DMS114 treated with DMSO at 0.1 percent for 48 hours (cell line): ENCODE results near the gene ABL2.

Experiments
- DNase-seq: peaks from one replicate; lab custom pipeline; 2025; ENCODE audit not compliant: unreplicated experiment; lab: John Stamatoyannopoulos, UW

Gene ABL2

DNA sequence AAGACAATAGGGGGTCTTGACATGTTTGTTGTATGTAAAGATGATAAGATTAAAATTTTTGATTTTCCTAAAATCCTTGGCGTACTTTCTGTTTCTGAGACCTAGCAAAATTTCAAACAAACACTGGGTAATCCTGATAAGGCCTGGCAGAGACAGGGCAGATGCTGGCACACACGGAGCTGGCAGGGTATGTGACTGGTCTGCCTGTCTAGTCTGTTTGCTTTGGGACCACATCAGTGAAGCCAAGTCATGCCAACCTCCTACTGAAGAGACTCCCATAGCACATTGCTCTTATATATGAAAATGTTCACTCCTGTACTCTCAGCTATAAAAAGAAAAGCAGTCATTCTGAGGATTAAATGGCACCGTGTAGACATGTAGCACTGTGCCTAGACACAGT is 133.6 kb downstream of the ABL2 start:
- no peak for DNase-seq

DNA sequence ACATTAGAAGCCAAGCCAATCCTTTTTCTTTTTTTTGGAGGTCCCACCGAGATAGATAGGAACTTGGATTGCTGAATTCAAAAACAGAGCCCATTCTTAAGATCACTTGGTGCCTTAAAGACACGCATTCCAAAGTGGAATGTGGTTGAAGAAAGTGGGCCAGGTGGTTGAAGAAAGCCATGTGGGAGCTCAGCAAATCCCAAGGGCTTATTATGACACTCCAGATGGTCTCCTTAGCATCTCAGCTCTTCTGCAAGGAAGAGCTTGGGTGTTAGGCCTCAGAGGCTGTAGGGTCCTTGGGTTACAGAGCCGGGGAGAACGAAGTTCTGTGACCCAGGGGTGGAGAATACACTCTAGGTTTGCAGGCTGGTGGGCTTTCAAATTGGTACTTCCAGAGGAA is 134.1 kb downstream of the ABL2 start:
- no peak for DNase-seq

DNA sequence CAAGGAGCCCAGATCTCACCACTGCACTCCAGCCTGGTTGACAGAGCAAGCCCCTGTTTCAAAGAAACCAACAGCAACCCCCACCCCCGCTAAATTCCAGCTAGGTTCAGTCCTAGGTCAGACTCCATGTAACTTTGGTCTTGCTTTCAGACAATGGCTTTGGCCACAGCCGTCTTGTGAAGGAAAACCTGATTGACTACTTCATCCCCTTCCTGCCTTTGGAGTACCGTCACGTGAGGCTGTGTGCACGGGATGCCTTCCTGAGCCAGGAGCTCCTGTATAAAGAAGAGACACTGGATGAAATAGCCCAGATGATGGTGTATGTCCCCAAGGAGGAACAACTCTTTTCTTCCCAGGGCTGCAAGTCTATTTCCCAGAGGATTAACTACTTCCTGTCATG is 134.7 kb downstream of the ABL2 start:
- DNase-seq: no peak

DNA sequence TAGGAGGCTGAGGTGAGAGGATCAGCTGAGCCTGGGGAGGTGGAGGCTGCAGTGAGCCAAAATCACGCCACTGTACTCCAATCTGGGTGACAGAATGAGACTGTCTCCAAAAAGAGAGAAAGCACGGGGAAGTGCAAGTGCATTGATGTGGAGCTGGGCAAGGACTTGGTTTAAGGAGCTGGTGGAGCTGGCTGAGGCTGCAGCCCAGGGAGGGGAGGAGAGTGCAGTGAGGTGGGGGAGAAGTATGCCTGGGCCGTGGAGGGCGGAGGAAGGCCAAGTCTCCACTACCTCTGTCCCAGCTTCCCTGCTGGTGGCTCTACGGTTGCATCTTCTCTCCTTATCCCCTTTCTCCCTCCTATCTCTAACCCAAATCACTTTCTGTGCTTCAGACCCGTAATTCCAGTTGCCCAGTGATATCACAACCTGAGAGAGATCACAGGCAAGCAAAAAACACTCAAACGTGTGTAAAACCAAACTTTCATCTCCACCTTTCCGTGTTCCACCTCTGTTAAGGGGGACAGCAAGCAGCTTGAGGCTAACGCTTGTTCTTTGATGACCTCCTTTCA is 136.5 kb downstream of the ABL2 start:
- DNase-seq: no peak

DNA sequence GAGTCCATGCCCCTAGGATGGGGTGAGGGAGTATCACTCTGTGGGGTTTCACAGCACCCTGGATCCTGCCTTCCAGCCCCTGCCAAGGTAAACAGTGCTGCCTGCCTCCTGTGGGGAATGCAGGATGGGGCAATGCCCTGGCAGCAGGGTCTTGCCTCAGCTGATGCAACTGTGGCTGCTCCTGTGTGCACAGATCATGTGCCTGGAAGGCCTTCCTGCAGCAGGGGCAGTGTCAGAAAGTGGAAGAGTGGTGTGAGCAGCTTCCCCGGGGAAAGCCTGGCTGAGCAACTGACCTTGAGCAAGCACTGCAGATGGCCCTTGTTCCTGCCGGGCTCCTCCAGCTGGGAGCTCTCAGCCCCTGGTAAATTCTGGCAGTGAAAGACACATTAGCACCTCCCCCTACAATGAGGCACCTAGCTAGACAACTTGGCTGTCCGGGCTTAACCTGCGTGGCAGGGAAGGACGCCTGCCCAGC is 137.7 kb downstream of the ABL2 start:
- no peak for DNase-seq

DNA sequence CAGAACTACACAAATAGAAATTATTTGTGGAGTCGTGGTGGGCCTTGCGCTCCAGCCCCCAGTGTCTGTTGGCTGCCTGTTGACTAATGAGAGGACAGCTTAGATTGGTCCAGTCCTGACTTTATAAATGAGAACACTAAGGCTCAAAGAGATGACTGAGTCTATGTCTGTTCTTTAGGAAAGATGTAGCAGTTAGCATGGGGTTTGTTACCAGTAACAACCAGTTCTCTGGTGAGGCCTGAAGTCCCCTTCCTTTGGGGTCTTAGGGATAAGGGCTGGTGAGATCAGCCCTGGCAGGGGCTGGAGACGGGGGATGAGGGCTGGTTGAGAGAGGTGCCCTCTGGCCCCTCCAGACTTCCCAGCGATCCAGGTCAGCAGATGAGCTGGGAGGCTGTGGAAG is 138.6 kb downstream of the ABL2 start:
- no peak for DNase-seq

DNA sequence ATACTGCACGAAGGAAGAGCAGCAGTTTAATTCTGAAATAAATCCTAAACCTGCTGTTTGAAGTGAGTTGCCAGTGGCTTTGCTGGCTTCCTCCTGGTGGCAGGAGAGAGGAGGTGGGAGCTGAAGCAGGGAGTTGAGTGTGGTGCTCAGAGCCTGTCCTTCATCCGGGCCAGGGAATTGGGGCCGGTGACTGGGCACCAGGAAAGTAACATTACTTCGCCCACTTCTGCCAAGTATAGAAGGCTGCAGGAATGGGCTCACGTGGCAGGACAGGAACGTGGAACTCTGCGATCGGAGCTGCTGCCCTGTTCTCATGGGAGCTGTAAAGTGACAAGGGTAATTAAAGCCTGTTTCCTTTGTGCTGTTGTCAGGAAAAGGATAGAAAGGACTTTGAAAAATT is 139.0 kb downstream of the ABL2 start:
- no peak for DNase-seq

DNA sequence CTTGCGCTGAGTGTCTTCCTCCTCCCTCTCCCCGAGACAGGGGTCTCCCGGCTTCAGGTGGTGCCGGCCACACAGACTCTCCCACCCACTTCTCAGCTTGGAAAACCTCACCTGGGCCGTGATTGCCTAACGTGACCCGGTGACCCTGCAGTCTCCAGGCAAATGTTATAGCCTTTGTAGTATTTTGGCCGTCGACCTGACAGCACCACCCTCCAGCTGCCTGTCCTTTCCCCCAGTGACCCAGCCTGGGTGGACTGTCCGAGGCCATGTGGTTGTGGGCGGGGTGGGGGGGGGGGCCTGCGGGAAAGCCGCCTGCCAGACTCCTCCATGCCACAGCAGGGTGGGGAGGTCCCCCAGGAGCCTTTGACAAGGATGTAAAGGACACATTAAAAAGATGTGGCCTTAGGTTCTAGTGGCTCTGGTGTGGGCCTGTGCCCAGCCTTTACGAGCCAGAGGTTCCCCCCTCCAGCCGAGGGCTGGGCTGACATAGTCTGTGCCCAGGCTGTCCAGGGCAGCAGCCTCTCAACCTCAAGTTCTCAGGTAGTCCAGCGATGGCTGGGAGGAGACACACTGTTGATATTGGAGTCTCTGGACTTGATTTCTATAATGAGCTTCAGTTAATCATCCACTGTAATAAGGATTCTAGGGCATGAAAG is 139.5 kb downstream of the ABL2 start:
- no peak for DNase-seq

DNA sequence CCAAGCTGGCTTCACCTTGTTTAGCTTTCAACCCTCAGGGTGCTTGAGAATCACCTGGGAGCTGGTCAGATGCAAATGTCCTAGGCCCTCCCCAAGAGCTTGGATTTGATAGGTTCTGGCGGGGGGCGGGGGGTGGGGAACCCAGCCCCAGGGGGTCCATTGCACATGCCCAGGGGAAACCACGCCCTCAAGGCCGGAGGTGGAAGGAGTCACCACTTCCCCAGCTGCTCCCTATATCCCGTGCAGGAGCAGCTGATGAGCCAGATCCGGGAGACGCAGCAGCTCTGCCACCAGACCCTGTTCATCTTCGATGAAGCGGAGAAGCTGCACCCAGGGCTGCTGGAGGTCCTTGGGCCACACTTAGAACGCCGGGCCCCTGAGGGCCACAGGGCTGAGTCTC is 141.8 kb downstream of the ABL2 start:
- DNase-seq: no peak

DNA sequence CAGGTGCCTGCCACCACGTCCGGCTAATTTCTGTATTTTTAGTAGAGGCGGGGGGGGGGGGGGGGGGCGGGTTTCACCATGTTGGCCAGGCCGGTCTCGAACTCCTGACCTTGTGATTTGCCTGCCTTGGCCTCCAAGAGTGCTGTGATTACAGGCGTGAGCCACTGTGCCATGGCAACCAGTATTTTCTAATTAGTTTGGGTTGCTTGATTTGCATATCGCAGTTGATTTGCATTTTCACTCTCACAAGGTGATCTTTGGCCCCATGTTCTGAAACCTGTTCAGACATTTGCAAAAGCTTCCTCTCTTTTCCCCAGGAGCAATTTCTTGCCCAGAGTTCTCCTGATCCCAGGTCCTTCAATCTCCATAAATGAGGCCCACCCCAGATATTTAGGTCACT is 145.9 kb downstream of the ABL2 start:
- no peak for DNase-seq

DNA sequence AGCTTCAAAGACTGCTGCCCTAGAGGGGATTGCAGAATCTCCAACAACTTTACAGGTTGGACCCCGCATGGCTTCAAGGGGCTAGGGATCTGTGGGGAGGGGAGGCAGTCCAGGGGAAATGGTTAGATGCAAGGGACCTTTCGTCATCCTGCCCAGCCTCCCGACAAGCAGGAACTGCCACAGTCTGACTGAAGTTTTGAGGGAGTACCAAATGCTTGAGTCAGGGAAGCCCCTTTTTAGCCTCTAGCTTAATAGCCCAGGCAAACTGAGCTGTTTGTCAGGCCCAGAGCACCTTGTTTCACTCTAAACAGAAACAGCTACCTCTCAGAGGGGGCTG is 146.5 kb downstream of the ABL2 start:
- no peak for DNase-seq

DNA sequence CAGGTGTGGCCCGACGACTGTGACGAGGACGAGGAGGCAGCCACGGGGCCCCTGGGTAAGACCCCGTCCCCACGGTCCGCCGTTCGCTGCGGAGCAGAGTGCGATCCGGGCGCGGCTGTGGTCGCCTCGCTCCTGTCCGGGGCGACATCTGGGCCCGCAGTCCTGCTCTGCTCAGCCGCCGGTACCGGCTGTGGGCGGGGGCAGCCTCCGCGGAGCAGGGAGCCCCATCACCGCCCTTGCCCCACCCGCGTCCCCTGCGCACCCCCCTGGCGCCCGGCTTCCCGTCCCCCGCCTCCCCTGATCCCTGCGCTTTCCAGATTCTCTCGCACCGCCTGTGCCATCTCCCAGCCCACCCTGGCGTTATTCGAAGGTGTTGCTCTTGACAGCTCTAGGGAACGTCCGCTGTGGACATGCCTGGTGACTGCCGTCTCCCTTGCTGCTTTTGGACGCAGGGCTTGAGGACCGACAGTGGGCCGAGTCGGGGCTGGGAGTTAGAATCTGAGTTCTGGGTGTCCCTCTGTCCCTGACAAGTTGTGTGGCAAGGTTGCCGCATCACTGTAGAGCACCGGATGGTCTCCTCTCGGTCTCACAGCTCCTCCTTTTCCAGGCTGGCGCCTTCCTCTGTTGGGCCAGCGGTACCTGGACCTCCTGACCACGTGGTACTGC is 147.0 kb downstream of the ABL2 start:
- DNase-seq: no peak

DNA sequence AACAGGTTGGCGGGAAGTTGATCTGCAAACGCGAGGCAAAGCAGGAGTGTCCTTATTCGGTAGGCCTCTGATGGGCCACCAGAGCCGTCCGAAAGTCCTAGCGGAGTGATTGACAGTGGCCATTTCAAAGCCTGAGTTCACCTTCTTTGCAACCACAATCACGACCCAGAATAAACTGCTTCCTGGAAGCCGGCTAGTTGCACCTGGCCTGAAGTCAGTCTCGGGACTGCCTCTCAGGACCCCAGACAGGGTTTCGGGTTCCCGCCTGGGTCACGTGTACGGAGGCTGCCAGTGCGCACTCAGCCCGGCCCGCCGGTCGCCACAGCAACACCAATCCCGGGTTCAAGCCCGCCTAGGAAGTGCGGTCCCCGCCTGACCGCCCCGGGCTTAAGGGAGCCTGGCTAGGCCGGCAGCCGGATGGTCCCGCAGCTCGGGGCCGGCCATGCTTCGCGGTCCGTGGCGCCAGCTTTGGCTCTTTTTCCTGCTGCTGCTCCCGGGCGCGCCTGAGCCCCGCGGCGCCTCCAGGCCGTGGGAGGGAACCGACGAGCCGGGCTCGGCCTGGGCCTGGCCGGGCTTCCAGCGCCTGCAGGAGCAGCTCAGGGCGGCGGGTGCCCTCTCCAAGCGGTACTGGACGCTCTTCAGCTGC is 147.7 kb downstream of the ABL2 start, which contains the start of gene TOR3A:
Gene TOR3A (plus strand): TSS at position 384 of the 646 bp plus-strand sequence. CDS start 59 bp downstream, at position 443.
- peak; percentile 83 for DNase-seq

DNA sequence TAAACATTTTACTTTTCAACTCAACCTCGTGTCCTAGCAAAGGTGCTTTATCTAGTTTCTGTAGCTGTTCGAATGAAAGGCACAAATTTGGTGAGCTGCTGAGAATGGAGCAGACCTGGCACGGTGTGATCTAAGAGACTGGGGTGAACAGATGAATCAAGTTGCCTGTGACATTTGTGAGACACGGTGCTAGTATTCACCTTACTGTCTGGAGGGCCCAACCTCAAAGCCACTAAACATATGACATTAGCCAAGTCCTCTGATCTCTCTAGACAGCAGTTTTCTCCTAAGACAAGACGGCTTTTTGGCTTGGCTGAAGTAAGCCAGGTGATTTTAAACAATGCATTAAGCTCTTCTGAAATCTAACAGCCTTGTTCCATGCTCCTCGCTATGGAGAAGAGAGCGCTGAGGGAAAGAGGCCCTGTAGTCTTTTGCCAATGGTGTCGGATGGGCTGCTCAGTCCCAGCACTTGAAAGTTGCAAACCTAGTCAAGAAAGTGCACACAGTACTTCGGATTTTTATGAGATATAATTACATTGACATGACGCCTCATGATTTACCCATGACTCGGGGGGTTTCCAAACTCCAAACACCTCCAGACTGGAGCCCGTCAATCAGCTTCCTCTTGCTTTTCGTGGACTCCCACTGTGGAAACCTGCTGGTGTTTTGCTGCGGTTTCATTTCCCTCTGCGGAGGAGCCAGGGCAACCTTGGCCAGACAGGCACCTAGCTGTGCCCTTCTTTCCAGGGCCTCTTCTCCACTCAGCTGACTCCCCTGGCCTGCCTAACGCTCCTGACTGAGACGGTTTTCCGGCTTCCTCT is 148.4 kb downstream of the ABL2 start:
- DNase-seq: no peak

DNA sequence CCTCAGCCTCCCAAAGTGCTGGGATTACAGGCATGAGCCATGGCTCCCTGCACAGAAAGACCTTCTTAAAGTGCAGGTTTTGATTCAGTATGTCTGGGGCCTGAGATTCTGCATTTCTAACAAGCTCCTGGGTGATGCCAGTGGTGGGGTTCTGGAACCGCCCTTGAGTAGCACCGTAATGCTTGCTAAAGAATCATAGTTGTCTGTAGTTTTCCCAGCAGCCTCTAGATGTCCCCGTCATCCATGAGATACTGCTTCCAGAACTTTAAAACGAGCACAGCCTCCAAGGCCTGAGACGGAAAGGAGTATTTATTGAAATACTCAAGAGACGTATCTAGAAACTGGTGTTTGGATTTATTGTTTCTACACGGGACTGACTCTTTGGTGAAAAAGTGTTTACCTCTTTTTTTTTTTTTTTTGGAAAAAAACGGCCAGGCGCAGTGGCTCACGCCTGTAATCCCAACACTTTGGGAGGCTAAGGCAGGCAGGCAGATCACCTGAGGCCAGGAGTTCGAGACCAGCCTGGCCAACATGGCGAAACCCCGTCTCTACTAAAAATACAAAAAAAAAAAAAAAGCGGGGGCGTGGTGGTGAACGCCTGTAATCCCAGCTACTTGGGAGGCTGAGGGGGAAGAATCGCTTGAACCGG is 150.2 kb downstream of the ABL2 start:
- peak; percentile 81 for DNase-seq

DNA sequence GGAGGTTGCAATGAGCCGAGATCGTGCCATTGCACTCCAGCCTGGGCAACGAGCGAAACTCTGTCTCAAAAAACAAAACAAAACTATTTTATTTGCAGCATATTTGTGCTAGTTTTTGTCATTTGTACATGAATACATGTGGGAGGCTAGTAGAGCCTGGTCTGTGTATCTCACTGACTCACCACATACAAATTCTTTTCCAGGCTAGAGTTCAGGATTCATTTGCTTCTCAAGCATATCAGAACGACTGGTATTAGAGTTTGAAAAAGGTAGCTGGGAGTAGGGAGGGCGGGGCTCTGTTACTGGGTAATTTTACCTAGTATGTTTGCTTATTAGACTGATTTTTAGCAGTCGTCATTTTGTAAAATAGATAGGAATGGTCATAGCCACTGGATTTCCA is 152.1 kb downstream of the ABL2 start:
- no peak for DNase-seq

DNA sequence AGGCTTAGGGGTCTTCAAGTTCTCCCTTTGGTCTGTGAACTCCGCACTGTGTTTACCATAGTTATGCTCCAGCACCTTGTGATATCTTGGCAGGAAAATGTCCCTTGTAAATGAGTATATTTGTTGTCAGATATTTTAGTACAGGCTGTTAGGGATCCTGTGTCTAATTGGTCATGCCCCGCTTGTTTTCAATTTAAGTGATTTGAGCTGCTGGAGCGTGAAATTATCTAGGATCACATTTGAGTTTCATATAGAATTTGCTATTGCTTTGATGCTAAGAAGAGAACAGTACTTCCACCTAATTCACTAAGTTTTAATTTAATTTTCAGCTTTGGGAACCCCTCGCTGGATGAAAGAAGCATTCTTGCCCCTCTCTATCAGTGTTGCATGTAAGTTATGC is 163.0 kb downstream of the ABL2 start:
- no peak for DNase-seq

DNA sequence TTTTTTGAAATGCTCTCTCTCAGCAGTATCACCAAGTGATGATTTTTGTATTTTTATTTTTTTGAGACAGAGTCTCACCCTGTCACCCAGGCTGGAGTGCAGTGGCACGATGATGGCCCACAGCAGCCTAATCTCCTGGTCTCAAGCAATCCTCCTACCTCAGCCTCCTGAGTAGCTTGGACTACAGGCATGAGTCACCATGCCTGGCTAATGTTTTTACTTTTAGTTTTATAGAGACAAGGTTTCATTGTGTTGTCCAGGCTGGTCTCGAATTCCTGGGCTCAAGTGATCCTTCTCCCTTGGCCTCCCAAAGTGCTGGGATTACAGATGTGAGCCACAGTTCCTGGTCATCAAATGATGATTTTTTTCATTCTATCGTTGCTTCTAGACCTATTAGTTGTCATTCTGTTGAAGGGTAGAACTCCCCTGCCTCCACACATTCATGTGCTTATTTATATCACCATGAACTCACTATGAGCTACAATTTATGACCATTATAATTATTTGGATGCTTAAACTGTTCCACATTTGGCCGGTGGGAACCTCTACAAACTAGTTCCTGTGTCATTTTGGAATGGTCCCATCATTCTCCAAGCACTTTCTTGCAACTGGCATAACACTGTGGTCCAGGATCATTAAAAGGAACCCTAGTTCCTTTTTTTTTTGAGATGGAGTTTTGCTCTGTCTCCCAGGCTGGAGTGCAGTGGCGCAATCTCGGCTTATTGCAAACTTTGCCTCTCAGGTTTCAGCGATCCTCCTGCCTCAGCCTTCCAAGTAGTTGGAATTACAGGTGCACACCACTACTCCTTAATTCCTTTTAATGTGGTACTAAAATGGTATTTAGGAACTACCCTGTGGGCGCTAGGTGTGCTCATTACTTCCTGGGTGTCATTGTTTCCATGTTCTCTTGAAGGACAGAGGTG is 167.9 kb downstream of the ABL2 start:
- DNase-seq: no peak
